RWPE2 (cell line): ENCODE data around the gene KCNK4.
A peak's percentile ranks its signal among the peaks of the same experiment; 100 is the strongest.

ENCODE experiments used
- ATAC-seq: fragments of 200-7000 bp; cut with Tn5 transposase; 3 replicates; pipeline ENCODE4 v1.9.1; 2021; ENCODE audit warnings: low read depth
- DNase-seq: peaks from one replicate; pipeline ENCODE4 v3.0.0-alpha.2; 2020; ENCODE audit warnings: low spot score
- H3K27ac ChIP-seq: fragments of 450-650 bp; 2 replicates; pipeline ENCODE4 v1.5.1; 2017; ENCODE audit warnings: mild to moderate bottlenecking; ENCODE audit not compliant: poor library complexity, severe bottlenecking
- H3K27me3 ChIP-seq: fragments of 250-450 bp; sonication (Bioruptor Pico); 2 replicates; pipeline ENCODE4 v1.5.1; 2021; ENCODE audit warnings: mild to moderate bottlenecking, moderate library complexity; ENCODE audit not compliant: insufficient read depth, poor library complexity, severe bottlenecking
- H3K36me3 ChIP-seq: fragments of 250-450 bp; sonication (Bioruptor Pico); 2 replicates; pipeline ENCODE4 v1.5.1; 2020; ENCODE audit warnings: low read depth, mild to moderate bottlenecking, moderate library complexity
- H3K4me1 ChIP-seq: fragments of 250-450 bp; sonication (Bioruptor Pico); 2 replicates; pipeline ENCODE4 v1.5.1; 2021; ENCODE audit warnings: mild to moderate bottlenecking, moderate library complexity; ENCODE audit not compliant: insufficient read depth, poor library complexity, severe bottlenecking
- H3K4me3 ChIP-seq: fragments of 250-450 bp; sonication (Bioruptor Pico); 2 replicates; pipeline ENCODE4 v1.5.1; 2021; ENCODE audit warnings: mild to moderate bottlenecking, moderate library complexity; ENCODE audit not compliant: severe bottlenecking
- H3K9me3 ChIP-seq: fragments of 250-450 bp; sonication (Bioruptor Pico); 2 replicates; pipeline ENCODE4 v1.5.1; 2021; ENCODE audit warnings: mild to moderate bottlenecking, moderate library complexity; ENCODE audit not compliant: severe bottlenecking
- TF ChIP-seq, protein P1 (sequence below): fragments of 450-650 bp; IDR thresholded peaks from one replicate; pipeline ENCODE4 v1.5.1; 2017; ENCODE audit warnings: mild to moderate bottlenecking, moderate library complexity; ENCODE audit not compliant: poor library complexity, severe bottlenecking

The KCNK4 gene

GRCh38 chr11:64253043-64253442, 38.1 kb upstream of the KCNK4 start:
- TF ChIP-seq, protein P1, sequence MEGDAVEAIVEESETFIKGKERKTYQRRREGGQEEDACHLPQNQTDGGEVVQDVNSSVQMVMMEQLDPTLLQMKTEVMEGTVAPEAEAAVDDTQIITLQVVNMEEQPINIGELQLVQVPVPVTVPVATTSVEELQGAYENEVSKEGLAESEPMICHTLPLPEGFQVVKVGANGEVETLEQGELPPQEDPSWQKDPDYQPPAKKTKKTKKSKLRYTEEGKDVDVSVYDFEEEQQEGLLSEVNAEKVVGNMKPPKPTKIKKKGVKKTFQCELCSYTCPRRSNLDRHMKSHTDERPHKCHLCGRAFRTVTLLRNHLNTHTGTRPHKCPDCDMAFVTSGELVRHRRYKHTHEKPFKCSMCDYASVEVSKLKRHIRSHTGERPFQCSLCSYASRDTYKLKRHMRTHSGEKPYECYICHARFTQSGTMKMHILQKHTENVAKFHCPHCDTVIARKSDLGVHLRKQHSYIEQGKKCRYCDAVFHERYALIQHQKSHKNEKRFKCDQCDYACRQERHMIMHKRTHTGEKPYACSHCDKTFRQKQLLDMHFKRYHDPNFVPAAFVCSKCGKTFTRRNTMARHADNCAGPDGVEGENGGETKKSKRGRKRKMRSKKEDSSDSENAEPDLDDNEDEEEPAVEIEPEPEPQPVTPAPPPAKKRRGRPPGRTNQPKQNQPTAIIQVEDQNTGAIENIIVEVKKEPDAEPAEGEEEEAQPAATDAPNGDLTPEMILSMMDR, result no peak
- Histone ChIP-seq H3K4me3 (peak overlapping the region; percentile 89), H3K36me3 (peaks cover 45% of the 10 kb centered on the region), H3K27me3 (no peaks in the 10 kb centered on the region), H3K9me3 (no peaks in the 10 kb centered on the region), H3K27ac (peak overlapping the region; percentile 75), H3K4me1 (peaks cover 8% of the 10 kb centered on the region)
- ATAC-seq (no peak), DNase-seq (no peak)

- TF ChIP-seq, protein P1, result no peak
- H3K27me3 ChIP-seq, result no peaks in the 10 kb centered on the region
- DNase-seq (no peak), ATAC-seq (no peak)
- no peaks in the 10 kb centered on the region for H3K9me3 ChIP-seq
- H3K27ac ChIP-seq, result peak overlapping the region; percentile 75
- H3K36me3 ChIP-seq, result peaks cover 50% of the 10 kb centered on the region
- no peak overlapping the region for H3K4me3 ChIP-seq
- H3K4me1 ChIP-seq, result peaks cover 8% of the 10 kb centered on the region
These were observed 37.6 kb upstream of the KCNK4 start for GRCh38 chr11:64253481-64253880.

DNA sequence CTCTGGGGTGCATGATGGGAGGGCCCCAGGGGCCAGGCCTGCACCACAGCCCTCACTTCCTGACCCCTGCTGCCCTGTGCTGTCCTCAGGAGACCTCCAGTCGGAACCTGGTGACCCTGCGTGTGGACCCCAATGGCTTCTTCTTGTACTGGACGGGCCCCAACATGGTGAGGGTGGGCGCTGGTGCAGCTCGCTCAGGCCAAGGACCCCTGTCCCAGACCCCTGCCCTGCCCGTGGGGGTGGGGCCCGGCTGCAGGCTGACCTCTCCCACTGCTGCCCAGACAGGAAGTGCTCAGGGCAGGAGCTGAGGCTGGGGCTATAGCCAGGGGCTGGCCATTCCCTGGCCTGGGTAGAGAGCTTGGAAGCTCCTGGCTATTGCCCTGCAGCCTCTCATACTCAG, 36.8 kb upstream of the KCNK4 start:
- no peaks in the 10 kb centered on the region for H3K9me3 ChIP-seq
- H3K27ac ChIP-seq, result no peak overlapping the region
- TF ChIP-seq, protein P1, result no peak
- ATAC-seq (no peak), DNase-seq (no peak)
- H3K4me3 ChIP-seq, result no peak overlapping the region
- H3K4me1 ChIP-seq, result peaks cover 8% of the 10 kb centered on the region
- H3K27me3 ChIP-seq, result no peaks in the 10 kb centered on the region
- H3K36me3 ChIP-seq, result peaks cover 58% of the 10 kb centered on the region

DNA sequence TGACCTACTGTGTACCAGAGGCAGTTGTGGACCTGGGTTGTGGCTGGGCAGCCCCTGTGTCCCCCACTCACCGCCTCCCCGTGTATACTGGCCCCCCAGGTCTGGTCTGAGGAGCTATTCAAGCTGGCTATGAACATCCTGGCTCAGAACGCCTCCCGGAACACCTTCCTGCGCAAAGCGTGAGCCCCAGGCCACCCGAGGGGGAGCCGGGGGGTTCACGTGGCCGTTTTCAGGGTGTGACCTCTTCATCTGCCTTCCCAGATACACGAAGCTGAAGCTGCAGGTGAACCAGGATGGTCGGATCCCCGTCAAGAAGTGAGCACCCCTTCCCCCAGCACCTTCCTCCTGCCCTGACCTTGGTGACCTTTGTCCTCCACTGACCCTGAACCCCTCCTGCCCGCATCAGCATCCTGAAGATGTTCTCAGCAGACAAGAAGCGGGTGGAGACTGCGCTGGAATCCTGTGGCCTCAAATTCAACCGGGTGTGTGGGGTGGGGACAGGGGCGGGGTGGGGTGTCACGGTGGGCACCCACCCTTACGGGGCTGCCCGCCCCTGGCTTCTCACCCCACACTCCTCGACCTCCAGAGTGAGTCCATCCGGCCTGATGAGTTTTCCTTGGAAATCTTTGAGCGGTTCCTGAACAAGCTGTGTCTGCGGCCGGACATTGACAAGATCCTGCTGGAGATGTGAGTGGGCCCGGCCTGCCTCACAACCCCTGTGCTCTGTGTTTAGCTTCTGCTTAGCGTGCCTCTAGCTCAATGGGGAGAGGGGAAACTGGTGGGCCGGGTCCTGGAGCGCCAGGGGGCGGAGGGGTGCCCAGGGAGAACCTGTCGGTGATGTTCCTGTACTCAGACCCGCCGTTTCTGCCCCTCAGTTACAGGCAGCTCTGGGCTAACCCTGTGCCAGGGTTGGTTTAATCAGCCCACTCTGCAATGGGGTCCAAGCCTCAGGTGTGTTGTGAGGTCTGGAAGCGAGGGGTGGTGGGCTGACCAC, 35.7 kb upstream of the KCNK4 start:
- TF ChIP-seq, protein P1, result no peak
- peaks cover 69% of the 10 kb centered on the region for H3K36me3 ChIP-seq

DNA sequence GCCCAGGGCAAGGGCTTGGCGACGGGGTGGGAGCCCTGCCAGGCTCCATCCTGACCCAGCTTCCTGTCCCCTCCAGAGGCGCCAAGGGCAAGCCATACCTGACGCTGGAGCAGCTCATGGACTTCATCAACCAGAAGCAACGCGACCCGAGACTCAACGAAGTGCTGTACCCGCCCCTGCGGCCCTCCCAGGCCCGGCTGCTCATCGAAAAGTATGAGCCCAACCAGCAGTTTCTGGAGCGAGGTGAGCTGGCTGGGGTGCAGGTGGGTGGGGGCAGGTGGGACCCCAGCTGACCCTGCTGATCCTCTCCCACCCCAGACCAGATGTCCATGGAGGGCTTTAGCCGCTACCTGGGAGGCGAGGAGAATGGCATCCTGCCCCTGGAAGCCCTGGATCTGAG, 34.8 kb upstream of the KCNK4 start:
- no peak overlapping the region for H3K27ac ChIP-seq
- ATAC-seq, result no peak
- no peaks in the 10 kb centered on the region for H3K27me3 ChIP-seq
- no peaks in the 10 kb centered on the region for H3K9me3 ChIP-seq
- TF ChIP-seq, protein P1, result no peak
- no peak overlapping the region for H3K4me3 ChIP-seq
- DNase-seq, result no peak
- peaks cover 69% of the 10 kb centered on the region for H3K36me3 ChIP-seq
- H3K4me1 ChIP-seq, result peaks cover 8% of the 10 kb centered on the region

More for the DNA sequence above, 35.7 kb upstream of the KCNK4 start:
- ATAC-seq (no peak), DNase-seq (no peak)
- no peaks in the 10 kb centered on the region for H3K9me3 ChIP-seq
- H3K4me3 ChIP-seq, result no peak overlapping the region
- no peaks in the 10 kb centered on the region for H3K27me3 ChIP-seq
- no peak overlapping the region for H3K27ac ChIP-seq
- H3K4me1 ChIP-seq, result peaks cover 8% of the 10 kb centered on the region
